ENCODE measurements around the gene ZIC1.

ZIC1 gene

GRCh38 chr3:147409143-147410115 is at the start of gene ZIC1:
TSS of gene ZIC1 (plus strand) at chr3:147409365. CDS start at chr3:147410113, 748 bp downstream.
- DNase-seq = peak in 53 of 58 donors; percentile 12 to 85 (median 66)

DNA sequence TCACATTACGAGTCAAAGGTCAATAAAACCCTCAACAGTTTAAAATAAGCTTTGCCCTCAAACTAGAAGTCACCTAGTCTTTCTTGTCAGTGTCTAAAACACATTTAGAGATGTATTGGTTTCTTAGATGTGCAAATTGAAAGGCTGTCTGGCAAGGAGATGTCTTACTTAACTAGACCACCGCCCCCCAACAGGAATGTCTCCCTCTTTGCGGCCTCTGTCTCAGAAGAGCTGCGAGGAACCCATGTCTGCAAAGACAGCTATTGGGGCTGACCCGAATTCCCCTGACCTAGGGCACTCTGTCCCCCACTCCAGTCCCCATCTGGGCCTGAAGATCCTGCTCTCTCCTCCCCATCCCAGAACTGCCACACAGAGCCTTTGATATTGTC is 49.1 kb upstream of the ZIC1 start:
- no peak for DNase-seq

- DNase-seq = no peak
Measured at GRCh38 chr3:147360646-147361453, 48.3 kb upstream of the ZIC1 start.

DNA sequence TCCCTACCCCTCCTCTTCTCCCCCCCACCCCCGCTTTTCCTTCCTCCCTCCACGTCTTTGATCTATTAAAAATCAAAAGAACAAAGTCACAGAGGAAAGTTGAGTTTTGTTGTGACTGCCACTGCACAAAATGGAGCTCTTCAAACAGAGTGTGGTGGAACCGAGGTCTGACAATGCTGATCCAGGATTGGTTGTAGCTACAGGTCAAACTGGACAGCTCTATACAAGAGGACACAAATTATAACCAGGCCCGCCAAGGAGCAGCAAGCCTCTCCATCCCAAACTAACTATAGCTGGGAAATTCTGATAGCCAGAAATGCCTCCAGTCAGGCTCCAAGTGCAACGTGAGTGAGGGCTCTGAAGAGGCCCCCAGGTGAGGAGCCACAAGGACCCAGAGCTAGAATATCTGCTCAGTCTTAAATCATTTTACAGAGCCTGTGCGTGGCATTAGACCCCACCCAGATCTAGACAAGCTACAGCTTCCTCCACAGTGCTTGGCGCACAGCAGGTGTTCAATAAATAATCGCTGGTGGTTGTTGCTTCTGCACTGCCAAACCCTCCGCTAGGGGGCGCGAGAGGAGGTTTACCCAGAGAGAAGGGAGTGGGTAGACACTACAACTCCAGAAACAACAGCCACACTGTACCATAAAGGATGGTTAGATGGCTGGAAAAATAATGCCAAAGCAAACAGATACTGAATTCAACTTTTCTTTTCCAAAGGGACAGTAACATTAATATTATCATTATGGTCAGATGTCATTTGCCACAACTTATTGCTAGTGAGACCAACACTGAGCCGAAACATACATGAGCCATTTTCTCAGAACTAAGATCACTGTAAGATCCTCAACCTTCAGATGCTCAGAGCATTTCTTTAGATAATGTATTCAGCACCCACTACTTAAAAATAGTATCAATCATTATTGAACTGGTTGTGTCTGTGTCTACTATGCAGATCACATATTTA is 47.4 kb upstream of the ZIC1 start:
- peak in 3 of 58 donors; percentile 3 to 22 (median 4) for DNase-seq

DNA sequence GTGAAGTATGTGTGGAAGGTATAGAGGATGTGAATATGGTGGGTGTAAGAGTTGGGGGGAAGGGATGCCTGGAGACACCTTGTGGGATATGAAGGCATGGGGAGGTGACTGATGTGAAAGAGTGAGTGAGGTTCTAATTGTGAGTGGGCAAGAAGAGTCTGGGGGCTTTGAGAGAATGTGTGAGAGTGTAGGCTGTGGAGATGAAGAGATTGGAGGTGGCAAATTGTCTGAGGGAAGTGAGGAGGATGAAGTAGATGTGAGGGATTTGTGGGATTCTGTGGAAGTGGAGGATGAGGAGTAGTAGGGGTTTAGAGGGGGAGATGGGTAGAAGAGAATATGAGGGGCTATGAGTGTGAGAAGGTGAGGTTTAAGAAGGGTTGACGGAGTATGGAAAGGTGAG is 44.4 kb upstream of the ZIC1 start:
- no peak for DNase-seq

DNA sequence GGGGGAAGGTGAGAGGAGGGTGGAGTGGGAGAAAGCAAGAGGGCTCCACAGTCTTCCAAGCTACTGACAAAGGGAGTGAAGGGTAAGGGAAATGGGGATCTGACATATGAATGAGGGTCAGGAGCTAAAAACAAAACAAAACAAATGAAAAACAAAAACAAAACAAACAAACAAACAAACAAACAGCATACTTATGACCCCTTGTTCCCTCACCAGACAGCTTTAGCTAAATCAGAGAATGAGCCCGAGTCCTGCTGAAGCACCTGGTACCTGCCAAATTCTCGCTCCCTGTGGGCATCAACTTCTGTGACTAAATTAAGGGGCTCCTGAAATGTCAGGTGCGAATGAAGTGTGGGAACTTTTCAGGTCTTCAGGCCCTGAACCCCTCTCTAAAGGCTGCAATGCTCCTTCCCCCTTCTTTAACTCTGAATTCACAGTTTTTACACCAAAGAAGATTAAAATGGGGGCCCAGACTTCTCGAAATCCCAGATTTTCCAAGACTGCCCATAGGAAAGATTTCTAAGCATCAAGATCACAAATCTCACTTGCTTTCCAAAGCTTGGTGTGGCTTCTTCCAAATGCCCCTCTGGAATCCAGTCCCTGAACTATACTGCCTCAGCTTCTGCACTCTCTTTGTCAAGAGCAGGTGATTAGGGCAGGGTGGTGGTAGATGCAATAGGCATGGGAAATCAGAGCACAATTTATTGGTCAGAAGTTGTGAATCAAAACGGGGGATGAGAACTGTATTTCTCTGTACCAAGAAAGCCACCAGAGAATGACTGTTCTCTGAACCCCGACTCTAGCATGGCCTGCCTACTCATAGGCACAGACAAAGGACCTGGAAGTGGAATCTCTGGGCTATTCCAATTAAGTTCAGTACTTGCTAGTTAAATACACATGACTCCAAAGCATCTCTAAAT is 43.7 kb upstream of the ZIC1 start:
- no peak for DNase-seq

- DNase-seq = no peak
Measured at GRCh38 chr3:147367676-147368075, 41.5 kb upstream of the ZIC1 start.

GRCh38 chr3:147368151-147368550 is 41.0 kb upstream of the ZIC1 start:
- no peak for DNase-seq

DNA sequence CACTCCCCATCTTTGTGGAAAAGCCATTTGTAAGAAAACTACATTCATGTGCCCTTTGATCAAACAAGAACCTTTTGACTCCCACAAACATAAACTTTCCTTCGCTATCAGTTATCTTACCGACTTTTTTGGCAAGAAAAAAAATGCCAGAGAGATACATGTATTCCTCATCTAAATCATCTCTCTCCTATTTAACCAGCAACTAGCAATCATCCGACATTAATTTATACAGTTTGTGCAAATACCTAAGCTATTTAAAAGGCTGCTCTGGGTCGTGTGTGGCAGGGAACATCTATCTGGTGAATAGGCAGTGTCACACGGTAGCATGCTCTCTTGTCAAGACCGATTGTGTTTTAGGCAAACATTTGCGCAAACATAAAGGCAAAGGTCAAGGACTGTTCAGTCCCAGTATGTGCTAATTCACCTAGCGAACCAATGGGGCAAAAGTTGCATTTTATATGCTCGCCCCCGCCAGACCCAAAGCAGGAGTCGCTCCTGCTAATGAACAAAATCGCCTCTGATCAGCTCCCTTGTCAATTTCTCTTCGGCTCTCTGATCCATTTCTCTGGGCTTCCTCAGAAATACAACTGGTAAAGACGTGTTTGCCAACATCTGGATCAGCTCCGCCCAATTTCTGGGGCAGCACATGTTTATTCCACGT is 40.5 kb upstream of the ZIC1 start:
- no peak for DNase-seq

- no peak for DNase-seq
Measured at GRCh38 chr3:147369231-147369630, 39.9 kb upstream of the ZIC1 start.

- no peak for DNase-seq
Measured at GRCh38 chr3:147369661-147370123, 39.5 kb upstream of the ZIC1 start.

- no peak for DNase-seq
Measured at GRCh38 chr3:147370349-147370748, 38.8 kb upstream of the ZIC1 start.

GRCh38 chr3:147371140-147371539 is 38.0 kb upstream of the ZIC1 start:
- DNase-seq = no peak

DNA sequence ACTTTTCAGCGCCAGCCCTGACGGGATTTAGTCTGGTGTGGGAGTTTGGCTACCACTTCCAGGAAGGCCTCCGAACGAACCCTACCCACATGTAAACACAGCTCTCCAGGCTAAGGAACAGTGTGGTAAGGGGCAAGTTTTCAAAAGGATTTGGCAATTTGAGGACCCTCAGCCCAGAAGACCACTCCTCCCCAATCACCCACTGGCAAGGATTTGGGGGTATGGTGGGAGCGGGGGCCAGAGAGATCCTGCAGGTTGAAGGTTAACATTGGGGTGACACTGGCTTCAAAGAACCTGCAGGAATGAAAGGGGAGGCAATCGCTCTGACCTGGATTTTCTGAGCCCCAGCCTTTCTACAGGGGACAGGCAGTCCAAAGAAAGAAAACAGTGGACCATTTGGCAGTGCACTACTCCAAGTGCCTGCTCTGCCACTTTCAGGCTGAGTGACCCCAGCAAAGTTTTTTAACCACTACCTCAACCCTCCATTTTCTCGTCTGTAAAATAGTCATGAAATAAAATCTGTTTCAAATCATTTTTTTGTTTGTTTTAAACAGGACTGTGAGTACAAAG is 37.3 kb upstream of the ZIC1 start:
- no peak for DNase-seq

DNA sequence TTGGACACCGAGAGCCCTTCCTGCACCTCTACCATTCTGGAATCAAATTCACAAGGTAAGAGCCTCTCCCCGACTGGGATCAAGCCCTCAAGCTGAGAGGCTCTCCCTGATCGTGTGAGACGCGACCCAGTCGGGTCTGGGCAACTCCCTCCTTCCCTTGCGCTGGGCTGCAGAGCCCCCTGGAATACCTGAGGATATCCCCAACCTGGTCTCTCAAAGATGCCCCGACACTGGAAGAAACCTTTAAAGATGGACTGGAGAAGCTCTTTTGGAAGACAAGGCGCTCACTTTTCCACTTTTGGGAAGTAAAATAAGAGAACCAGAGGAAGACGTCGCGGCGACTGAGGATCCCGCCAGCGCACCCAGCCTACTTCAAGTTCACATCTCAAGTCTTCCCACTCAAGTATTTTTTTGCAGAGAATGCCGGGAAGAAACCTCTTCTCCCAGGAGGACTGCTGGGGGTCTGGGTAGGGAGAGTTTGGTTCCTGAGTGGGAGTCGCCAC is 36.6 kb upstream of the ZIC1 start:
- no peak for DNase-seq

DNA sequence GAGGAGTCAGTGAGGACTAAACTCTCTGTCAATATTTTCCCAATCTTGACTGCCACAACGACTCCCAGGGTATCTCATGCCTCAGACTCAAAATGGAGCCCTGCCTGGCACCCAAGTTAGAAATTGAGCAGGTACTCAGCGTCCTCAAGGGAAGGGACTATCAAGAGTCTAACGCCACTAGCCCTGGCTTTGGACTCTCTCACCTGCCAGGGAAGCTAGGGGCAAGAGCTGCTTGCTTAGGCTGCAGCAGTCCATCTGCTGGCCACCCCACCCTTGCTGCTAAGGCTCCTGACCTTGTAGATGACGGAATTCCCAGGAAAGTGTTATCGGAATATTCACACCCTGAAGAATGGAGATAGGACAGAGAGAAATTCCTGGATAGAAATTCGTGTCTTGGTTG is 35.9 kb upstream of the ZIC1 start:
- DNase-seq = no peak

DNA sequence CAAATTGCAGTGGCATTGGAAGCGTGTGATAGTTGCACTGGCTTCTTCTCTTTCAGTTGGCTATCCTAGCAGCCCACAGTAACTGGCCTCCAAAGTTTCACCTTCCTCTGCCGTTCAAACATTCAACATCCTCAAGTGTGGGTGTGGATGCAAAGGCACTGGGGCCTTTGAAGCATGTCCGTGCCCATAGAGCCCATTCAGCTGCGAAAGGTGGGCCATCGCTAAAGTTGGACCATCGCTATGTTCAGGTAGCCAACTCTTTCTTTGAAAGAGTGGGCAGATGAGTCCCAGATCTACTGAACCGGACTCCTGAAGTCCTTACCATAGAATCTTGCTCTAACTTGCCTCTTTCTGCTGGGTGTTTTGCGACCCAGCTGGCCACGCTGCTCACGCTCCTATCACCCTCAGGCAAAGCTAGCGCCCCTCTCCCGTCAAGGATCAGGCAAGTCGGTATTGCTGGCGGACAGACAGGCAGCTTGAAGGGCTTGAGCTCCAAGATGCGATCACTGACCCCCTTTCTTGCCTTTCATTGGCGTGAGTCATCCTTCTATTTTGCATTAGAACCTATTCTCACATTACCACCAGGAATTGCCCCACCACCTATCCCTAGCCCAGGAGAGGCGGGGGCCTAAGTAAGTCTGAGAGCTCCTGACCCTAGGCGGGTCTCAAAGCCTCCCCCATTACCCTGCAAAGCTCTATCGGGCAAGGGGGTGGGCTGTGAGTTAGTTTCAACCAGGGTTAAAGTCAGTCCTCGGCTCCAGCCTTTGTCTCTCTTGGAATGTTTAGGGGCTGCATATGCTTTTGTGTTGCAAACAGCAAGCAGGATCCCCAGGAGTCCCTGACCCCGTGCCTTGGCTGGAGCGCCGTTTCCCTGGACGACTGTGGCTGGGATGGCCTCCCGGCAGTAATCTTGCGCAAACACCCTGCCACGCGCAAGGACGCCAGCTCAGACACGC is 31.5 kb upstream of the ZIC1 start:
- DNase-seq = peak in 15 of 58 donors; percentile 7 to 79 (median 26)
